Stomach (tissue), 9 donors: ENCODE results near the gene ITGA1. TPM values are rescaled to one million over a fixed set of nuclear protein-coding genes. Genes with fewer than 3 reads are reported as not detected.
"Not testable (repeated sequence)": the region's sequence is repeated elsewhere in the genome, so short reads cannot be mapped to it uniquely, and the experiment has no call there.

Source experiments
- DNase-seq, 2 donors: peaks; one replicate each; pipeline versions ENCODE4 v3.0.0 to v3.0.0-alpha.2; 2013 to 2019
- H3K27ac ChIP-seq, 5 donors: fragments of 200-600 bp in 4 of 5; sonication (generic) in 4 of 5; one replicate each; pipeline ENCODE4 v1.5.1; 2013 to 2019; ENCODE audit warnings: mild to moderate bottlenecking in 1 of 5, moderate library complexity in 1 of 5
- H3K27me3 ChIP-seq, 3 donors: fragments of 200-600 bp; sonication (generic); one replicate each; pipeline ENCODE4 v1.5.1; 2017 to 2019; ENCODE audit warnings: mixed run types in 1 of 3
- H3K36me3 ChIP-seq, 4 donors: fragments of 200-600 bp; sonication (generic); 1 replicate in 3 of 4; 2 replicates in 1 of 4; pipeline ENCODE4 v1.5.1; 2016 to 2019
- H3K4me1 ChIP-seq, 4 donors: fragments of 200-600 bp; sonication (generic); one replicate each; pipeline ENCODE4 v1.5.1; 2016 to 2019
- H3K4me3 ChIP-seq, 4 donors: fragments of 200-600 bp; sonication (generic) in 3 of 4; one replicate each; pipeline ENCODE4 v1.5.1; 2016 to 2019; ENCODE audit warnings: mild to moderate bottlenecking in 1 of 4
- H3K9me3 ChIP-seq, 4 donors: fragments of 200-600 bp; sonication (generic); one replicate each; pipeline ENCODE4 v1.5.1; 2016 to 2019
- CTCF ChIP-seq, 7 experiments: fragments of 450-650 bp in 4 of 7; fragments of 200-600 bp in 3 of 7; sonication (generic) in 3 of 7; IDR thresholded peaks; one replicate each; pipeline ENCODE4 v1.5.1; 2016 to 2019; ENCODE audit warnings: antibody characterized with exemption in 7 of 7, control low read depth in 2 of 7, mild to moderate bottlenecking in 1 of 7
- EP300 ChIP-seq: sonication (generic); formaldehyde crosslinking; IDR thresholded peaks from one replicate; pipeline ENCODE4 v1.6.1; 2017; ENCODE audit warnings: antibody characterized with exemption
- POLR2A ChIP-seq, 4 donors: fragments of 450-650 bp; IDR thresholded peaks; one replicate each; pipeline ENCODE4 v1.6.1; 2016; ENCODE audit warnings: antibody characterized with exemption in 4 of 4, control low read depth in 2 of 4, mild to moderate bottlenecking in 1 of 4, moderate library complexity in 1 of 4
- POLR2AphosphoS5 ChIP-seq, 3 donors: sonication (generic); formaldehyde crosslinking; IDR thresholded peaks; one replicate each; pipeline ENCODE4 v1.6.1; 2016; ENCODE audit warnings: antibody characterized with exemption in 3 of 3
- WGBS, 5 donors: extraction: QIAGEN DNeasy Blood & Tissue Kit in 3 of 5; methylation state at CpG; one replicate each; pipeline versions ENCODE4 v1.1.5 to v1.1.7; 2013 to 2018; 5-methylcytosine and 5-hydroxymethylcytosine counted together
- intact Hi-C: fragments of 100-400 bp; cut with DNase I; formaldehyde crosslinking; loops from one replicate; pipeline ENCODE4 v1.15.1; 2023; ENCODE audit warnings: low total_unique reads
- polyA plus RNA-seq, 3 donors: library from polyadenylated mRNA; stranded (reverse); fragments of 200-250 nt; gene quantifications; one replicate each; pipeline ENCODE4 v1.2.3, GENCODE V29; 2013
- total RNA-seq, 5 donors: library from RNA; depleted of rRNA; stranded (reverse); fragments of >200 nt; gene quantifications; one replicate each; pipeline versions ENCODE4 v1.1.0 to v1.2.3, GENCODE V29; 2014 to 2016
- donor health status: healthy with polysubstance abuse.
- donor health status: Bipolar disorder and iron deficiency.
- donor health status: healthy.

Gene ITGA1
- total and polyA plus RNA-seq, 8 donors = 2.7 to 507 (median 77.0) TPM

- 44 to 73% (median 49%) methylated on average over 1 of the region's 1 CpG for WGBS, 5 donors
- peaks cover 0 to 33% (median 13%) of the 10 kb centered on the region in 4 donors for H3K4me1 ChIP-seq
Observed at GRCh38 chr5:52844885-52845284, 57.2 kb downstream of the ITGA1 start.

GRCh38 chr5:52846182-52846842, 58.6 kb downstream of the ITGA1 start:
- intact Hi-C loops = no loop called here
- Histone ChIP-seq H3K27me3 (no peaks in the 10 kb centered on the region), H3K9me3 (no peaks in the 10 kb centered on the region), H3K36me3 (peaks cover 0 to 5% (median 0%) of the 10 kb centered on the region in 4 donors), H3K27ac (peak overlapping the region in 1 of 5 donors; percentile 43), H3K4me3 (no peak overlapping the region), H3K4me1 (peaks cover 0 to 31% (median 10%) of the 10 kb centered on the region in 4 donors)
- TF ChIP-seq POLR2A (IDR thresholded peaks at IDR 0.05) (no peak), POLR2AphosphoS5 (IDR thresholded peaks at IDR 0.05) (peak in 1 of 3 donors; percentile 8)
- 53 to 68% (median 64%) methylated on average over 6 of the region's 6 CpGs for WGBS, 5 donors
- peak in 1 of 2 donors; percentile 68 for DNase-seq

More at GRCh38 chr5:52844885-52845284, 57.2 kb downstream of the ITGA1 start:
- TF ChIP-seq EP300 (no peak), POLR2A (IDR thresholded peaks at IDR 0.05) (no peak), POLR2AphosphoS5 (IDR thresholded peaks at IDR 0.05) (no peak), CTCF (IDR thresholded peaks at IDR 0.05) (no peak)
- DNase-seq = peak in 1 of 2 donors; percentile 37
- Histone ChIP-seq H3K27ac (peak overlapping the region in 3 of 5 donors; percentile 9 to 36 (median 30)), H3K9me3 (no peaks in the 10 kb centered on the region), H3K27me3 (no peaks in the 10 kb centered on the region), H3K36me3 (no peaks in the 10 kb centered on the region), H3K4me3 (no peak overlapping the region)
- intact Hi-C loops = no loop called here

- H3K4me3 ChIP-seq, DNase-seq, H3K27me3 ChIP-seq, intact Hi-C loops, H3K27ac ChIP-seq, H3K36me3 ChIP-seq, H3K9me3 ChIP-seq: not testable (repeated sequence)
- peaks cover 0 to 36% (median 11%) of the 10 kb centered on the region in 4 donors for H3K4me1 ChIP-seq
- 88 to 96% (median 93%) methylated on average over 4 to 5 of the region's 5 CpGs for WGBS, 5 donors
Observed at GRCh38 chr5:52848688-52849087, 61.0 kb downstream of the ITGA1 start.

GRCh38 chr5:52849544-52849943, 61.8 kb downstream of the ITGA1 start:
- no peak for DNase-seq
- Histone ChIP-seq H3K4me1 (peaks cover 0 to 36% (median 18%) of the 10 kb centered on the region in 4 donors), H3K27ac (no peak overlapping the region), H3K27me3 (no peaks in the 10 kb centered on the region), H3K36me3 (peaks cover 0 to 5% (median 0%) of the 10 kb centered on the region in 4 donors), H3K9me3 (no peaks in the 10 kb centered on the region), H3K4me3 (no peak overlapping the region)
- no peak for TF ChIP-seq POLR2AphosphoS5 (IDR thresholded peaks at IDR 0.05)
- no peak for TF ChIP-seq CTCF (IDR thresholded peaks at IDR 0.05)
- no peak for TF ChIP-seq POLR2A (IDR thresholded peaks at IDR 0.05)
- TF ChIP-seq EP300 = no peak
- intact Hi-C loops = no loop called here
- WGBS, 5 donors = 88 to 91% (median 91%) methylated on average over 3 of the region's 3 CpGs

- peaks cover 0 to 5% (median 0%) of the 10 kb centered on the region in 4 donors for H3K36me3 ChIP-seq
- WGBS, 5 donors = 60 to 75% (median 72%) methylated on average over 2 of the region's 2 CpGs
- intact Hi-C loops = no loop called here
- H3K27me3 ChIP-seq = no peaks in the 10 kb centered on the region
- peaks cover 0 to 18% (median 12%) of the 10 kb centered on the region in 4 donors for H3K4me1 ChIP-seq
- peak overlapping the region in 3 of 5 donors; percentile 30 to 51 (median 47) for H3K27ac ChIP-seq
- TF ChIP-seq POLR2A (IDR thresholded peaks at IDR 0.05) (no peak), POLR2AphosphoS5 (IDR thresholded peaks at IDR 0.05) (no peak), EP300 (no peak), CTCF (IDR thresholded peaks at IDR 0.05) (no peak)
- no peak overlapping the region for H3K4me3 ChIP-seq
- no peaks in the 10 kb centered on the region for H3K9me3 ChIP-seq
- DNase-seq = peak in 1 of 2 donors; percentile 49
Observed at GRCh38 chr5:52853650-52854049, 65.9 kb downstream of the ITGA1 start.
